ENCODE measurements around the gene AGPAT4.

AGPAT4 gene

DNA sequence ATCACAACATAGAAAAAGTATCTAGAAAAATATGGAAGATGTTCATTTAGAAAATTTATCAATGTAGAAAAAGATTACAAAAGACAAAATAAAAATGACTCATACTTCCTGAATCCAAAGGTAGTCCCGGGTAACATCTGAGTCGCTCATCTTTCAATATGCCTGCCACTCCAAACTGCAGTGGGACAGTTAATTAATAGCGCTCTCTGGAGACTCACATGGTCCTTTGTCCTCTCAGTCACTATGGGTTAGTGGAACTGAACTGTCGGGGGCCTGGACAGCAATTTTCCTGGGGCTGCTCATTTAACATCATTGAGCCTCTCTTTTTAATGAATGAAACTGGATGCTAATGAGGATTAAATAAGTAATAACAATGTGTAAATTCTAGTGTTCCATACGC lies 178.9 kb downstream of the AGPAT4 start:
- no peak overlapping the region for H3K27ac ChIP-seq (ENCODE audit: low read length)
- H3K27me3 ChIP-seq (ENCODE audit: insufficient read depth, low read length), result no peaks in the 10 kb centered on the region
- H3K9me3 ChIP-seq (ENCODE audit: insufficient read depth, low read depth, low read length), result no peaks in the 10 kb centered on the region
- H3K9ac ChIP-seq (ENCODE audit: low read depth, low read length), result no peak overlapping the region
- H3K4me3 ChIP-seq (ENCODE audit: low read length), result no peak overlapping the region
- H3K36me3 ChIP-seq (ENCODE audit: insufficient read depth, low read depth, low read length), result peaks cover 82% of the 10 kb centered on the region
- H3K4me1 ChIP-seq (ENCODE audit: insufficient read depth, low read length), result peaks cover 9% of the 10 kb centered on the region; the same call in 1 of the 2 replicates

DNA sequence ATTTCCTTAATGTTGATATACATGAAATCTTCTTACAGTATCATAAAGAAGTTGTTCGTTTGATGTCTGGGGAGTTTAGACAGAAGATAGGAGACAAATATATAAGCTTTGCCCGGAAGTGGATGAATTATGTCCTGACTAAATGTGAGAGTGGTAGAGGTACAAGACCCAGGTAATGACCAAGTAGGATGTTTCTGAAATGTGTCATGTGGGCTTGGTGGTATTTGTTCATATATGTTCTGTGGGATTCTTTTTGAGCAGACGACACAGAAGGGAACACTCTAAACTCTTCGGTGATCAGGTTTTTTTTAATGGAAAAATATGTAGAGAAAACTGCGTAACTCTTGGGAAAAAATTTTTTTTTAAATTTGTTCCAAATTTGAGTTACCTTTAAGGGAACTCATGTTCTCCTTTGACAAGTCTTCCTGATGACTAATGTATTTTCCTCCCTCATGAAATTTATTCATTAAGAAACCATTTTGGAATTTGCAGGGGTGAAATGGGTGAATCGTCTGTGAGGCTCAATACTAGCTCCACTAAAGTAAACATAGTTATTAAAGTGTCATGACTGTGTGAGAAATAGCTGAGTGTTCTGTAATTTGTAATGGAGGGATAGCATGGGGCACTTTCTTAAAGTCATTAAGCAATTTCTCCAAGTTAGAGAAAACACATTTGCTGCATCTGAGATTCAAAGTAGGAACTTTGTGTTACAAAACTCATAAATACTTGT lies 181.7 kb downstream of the AGPAT4 start:
- H3K9ac ChIP-seq (ENCODE audit: low read depth, low read length), result no peak overlapping the region
- H3K4me1 ChIP-seq (ENCODE audit: insufficient read depth, low read length), result peaks cover 9% of the 10 kb centered on the region; the same call in 1 of the 2 replicates
- H3K27ac ChIP-seq (ENCODE audit: low read length), result no peak overlapping the region
- H3K27me3 ChIP-seq (ENCODE audit: insufficient read depth, low read length), result no peaks in the 10 kb centered on the region
- H3K9me3 ChIP-seq (ENCODE audit: insufficient read depth, low read depth, low read length), result no peaks in the 10 kb centered on the region
- H3K36me3 ChIP-seq (ENCODE audit: insufficient read depth, low read depth, low read length), result peaks cover 83% of the 10 kb centered on the region
- H3K4me3 ChIP-seq (ENCODE audit: low read length), result no peak overlapping the region

DNA sequence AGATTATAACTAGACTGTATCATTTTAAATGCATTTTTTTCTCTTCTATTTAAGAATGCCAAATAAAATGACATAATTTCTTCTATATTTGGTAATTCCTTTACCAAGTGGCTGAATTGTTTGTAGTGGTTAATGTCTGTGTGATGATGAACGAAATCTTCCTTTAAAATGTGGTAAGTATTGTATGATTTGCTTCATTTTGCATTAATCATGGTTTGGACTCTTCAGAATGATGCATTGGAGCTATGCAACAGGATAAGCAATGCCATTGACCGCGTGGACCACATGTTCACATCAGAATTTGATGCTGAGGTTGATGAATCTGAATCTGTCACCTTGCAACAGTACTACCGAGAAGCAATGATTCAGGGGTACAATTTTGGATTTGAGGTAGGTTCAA lies 182.7 kb downstream of the AGPAT4 start:
- peaks cover 90% of the 10 kb centered on the region for H3K36me3 ChIP-seq (ENCODE audit: insufficient read depth, low read depth, low read length)
- H3K9me3 ChIP-seq (ENCODE audit: insufficient read depth, low read depth, low read length), result no peaks in the 10 kb centered on the region
- no peak overlapping the region for H3K4me3 ChIP-seq (ENCODE audit: low read length)
- H3K27me3 ChIP-seq (ENCODE audit: insufficient read depth, low read length), result no peaks in the 10 kb centered on the region
- H3K27ac ChIP-seq (ENCODE audit: low read length), result no peak overlapping the region
- no peak overlapping the region for H3K9ac ChIP-seq (ENCODE audit: low read depth, low read length)
- peaks cover 9% of the 10 kb centered on the region; the same call in 1 of the 2 replicates for H3K4me1 ChIP-seq (ENCODE audit: insufficient read depth, low read length)

DNA sequence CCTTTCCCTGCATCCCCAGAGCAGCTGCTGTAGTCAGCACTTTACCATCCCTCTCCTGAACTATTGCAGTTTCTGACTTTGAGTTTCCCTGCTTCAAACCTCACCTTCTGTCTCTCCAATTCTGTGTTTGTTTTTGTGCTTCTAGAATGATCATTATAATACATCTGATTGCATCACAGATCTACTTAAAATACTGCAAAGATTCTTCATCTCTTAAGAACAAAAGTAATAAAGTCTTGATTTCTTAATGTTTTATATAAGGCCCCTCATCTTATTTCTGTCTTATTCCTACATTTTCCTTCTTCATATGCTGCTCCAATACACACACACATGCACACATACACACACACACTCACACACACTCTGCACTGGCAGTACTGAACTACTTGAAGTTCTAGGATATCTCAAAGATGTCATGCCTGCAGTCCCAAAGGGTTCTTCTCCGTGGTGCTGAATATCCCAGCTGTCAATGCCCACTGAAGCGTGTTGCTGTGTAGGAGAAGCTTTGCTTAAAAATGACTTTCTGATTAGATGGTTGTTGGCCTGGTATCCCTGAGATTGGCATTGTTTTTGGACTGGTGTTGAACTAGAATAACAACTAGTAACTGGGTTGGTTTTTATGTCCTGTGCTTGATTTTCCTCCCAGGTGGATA lies 185.1 kb downstream of the AGPAT4 start:
- Histone ChIP-seq H3K4me3 (ENCODE audit: low read length) (no peak overlapping the region), H3K36me3 (ENCODE audit: insufficient read depth, low read depth, low read length) (peaks cover 93% of the 10 kb centered on the region), H3K27me3 (ENCODE audit: insufficient read depth, low read length) (no peaks in the 10 kb centered on the region), H3K9ac (ENCODE audit: low read depth, low read length) (no peak overlapping the region), H3K4me1 (ENCODE audit: insufficient read depth, low read length) (no peaks in the 10 kb centered on the region), H3K9me3 (ENCODE audit: insufficient read depth, low read depth, low read length) (no peaks in the 10 kb centered on the region), H3K27ac (ENCODE audit: low read length) (no peak overlapping the region)

DNA sequence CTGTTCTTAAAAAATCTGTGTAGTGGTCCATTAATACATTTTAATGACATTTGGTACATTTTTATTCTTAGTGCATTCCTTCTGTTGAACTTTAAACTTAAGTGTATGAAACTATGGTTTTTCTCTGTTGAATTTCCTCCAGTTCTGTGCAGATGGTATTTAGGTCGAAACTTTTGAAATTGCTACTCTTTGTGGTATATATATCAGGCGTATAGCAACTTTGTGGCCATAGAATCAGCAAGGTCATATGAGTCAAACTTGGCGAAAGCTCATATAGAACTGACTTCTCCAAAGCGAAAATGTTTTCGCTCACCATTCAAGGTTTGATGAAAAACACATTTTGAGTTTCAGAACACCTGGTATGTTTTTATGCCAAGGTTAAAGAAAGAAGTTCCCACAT lies 188.6 kb downstream of the AGPAT4 start:
- Histone ChIP-seq H3K4me3 (ENCODE audit: low read length) (no peak overlapping the region), H3K36me3 (ENCODE audit: insufficient read depth, low read depth, low read length) (peaks cover 98% of the 10 kb centered on the region), H3K27me3 (ENCODE audit: insufficient read depth, low read length) (no peaks in the 10 kb centered on the region), H3K4me1 (ENCODE audit: insufficient read depth, low read length) (no peaks in the 10 kb centered on the region), H3K9me3 (ENCODE audit: insufficient read depth, low read depth, low read length) (no peaks in the 10 kb centered on the region), H3K9ac (ENCODE audit: low read depth, low read length) (no peak overlapping the region), H3K27ac (ENCODE audit: low read length) (no peak overlapping the region)

DNA sequence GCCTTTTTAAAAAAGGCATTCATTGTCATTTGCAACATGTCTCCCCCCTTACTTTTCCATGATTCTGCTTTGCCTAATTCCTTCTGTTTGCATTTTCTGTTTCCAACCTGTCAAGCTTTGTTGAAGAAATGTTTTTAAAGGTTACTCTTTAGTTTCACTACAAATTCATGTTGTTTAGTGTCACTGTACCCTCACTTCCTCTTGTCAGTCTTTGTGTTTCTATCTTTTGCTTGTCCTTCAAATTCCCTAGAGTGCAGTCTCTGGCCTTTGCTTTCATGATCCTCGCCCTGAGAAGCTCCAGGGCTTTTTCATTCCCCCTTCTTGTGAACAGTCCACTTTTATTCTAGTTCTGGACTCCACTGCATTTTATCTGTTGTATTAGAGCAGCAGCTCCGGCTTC lies 191.6 kb downstream of the AGPAT4 start:
- Histone ChIP-seq H3K36me3 (ENCODE audit: insufficient read depth, low read depth, low read length) (peaks cover 78% of the 10 kb centered on the region), H3K27me3 (ENCODE audit: insufficient read depth, low read length) (no peaks in the 10 kb centered on the region), H3K4me1 (ENCODE audit: insufficient read depth, low read length) (no peaks in the 10 kb centered on the region), H3K9me3 (ENCODE audit: insufficient read depth, low read depth, low read length) (no peaks in the 10 kb centered on the region), H3K9ac (ENCODE audit: low read depth, low read length) (no peak overlapping the region), H3K27ac (ENCODE audit: low read length) (no peak overlapping the region), H3K4me3 (ENCODE audit: low read length) (no peak overlapping the region)

DNA sequence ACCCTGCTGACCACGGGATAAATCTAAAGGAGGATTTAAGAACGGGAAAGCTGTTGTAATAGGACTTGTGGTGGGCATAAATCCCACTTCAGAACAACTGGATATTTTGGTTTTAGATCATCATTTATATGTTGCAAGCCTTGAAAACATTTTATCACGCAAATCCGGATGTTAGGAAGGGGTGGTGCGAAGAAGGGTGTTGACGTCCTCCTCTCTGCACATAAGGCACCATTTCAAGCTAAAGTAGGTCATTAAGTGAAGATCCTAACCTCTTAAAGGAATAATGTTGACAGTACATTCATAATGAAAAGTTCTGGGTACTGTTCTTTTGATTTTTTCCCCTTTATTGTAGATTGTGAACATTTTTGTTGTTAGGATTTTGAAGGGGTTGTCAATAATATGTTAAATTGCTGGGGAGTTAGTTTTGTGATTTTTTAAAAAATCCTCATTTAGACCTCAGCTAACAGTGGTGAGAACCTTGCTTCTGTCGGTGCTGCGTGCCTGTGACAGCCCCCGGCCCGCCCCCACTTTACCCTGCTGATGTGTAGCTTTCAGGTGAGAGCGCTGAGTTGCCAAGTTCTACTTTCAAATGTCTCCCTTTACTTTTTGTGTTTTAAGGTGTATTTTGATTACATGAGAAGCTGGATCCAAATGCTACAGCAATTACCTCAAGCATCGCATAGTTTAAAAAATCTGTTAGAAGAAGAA lies 193.4 kb downstream of the AGPAT4 start:
- H3K9ac ChIP-seq (ENCODE audit: low read depth, low read length), result no peak overlapping the region
- peaks cover 76% of the 10 kb centered on the region for H3K36me3 ChIP-seq (ENCODE audit: insufficient read depth, low read depth, low read length)

More for the DNA sequence above, 193.4 kb downstream of the AGPAT4 start:
- H3K4me1 ChIP-seq (ENCODE audit: insufficient read depth, low read length), result no peaks in the 10 kb centered on the region
- H3K27me3 ChIP-seq (ENCODE audit: insufficient read depth, low read length), result no peaks in the 10 kb centered on the region
- H3K9me3 ChIP-seq (ENCODE audit: insufficient read depth, low read depth, low read length), result no peaks in the 10 kb centered on the region
- no peak overlapping the region for H3K27ac ChIP-seq (ENCODE audit: low read length)
- no peak overlapping the region for H3K4me3 ChIP-seq (ENCODE audit: low read length)

Data from iPS-20b (cell line).